Jurkat, Clone E6-1 (cell line): ENCODE results near the gene APCS. TPM values are rescaled to one million over a fixed set of nuclear protein-coding genes. Genes with fewer than 3 reads are reported as not detected.

ENCODE experiments used
- DNase-seq: peaks from one replicate; pipeline ENCODE4 v3.0.0-alpha.2; 2011; ENCODE audit warnings: low read depth, low spot score
- H3K4me3 ChIP-seq: 2 replicates; pipeline ENCODE4 v1.5.1; 2011; ENCODE audit warnings: mild to moderate bottlenecking, low read length, control low read depth, moderate library complexity
- polyA plus RNA-seq: library from polyadenylated mRNA; unstranded; fragments of >200 nt; gene quantifications from one replicate; pipeline ENCODE4 v1.2.1, GENCODE V29; 2012; ENCODE audit warnings: missing spikeins; ENCODE audit not compliant: insufficient read length, insufficient read depth

APCS gene, protein sequence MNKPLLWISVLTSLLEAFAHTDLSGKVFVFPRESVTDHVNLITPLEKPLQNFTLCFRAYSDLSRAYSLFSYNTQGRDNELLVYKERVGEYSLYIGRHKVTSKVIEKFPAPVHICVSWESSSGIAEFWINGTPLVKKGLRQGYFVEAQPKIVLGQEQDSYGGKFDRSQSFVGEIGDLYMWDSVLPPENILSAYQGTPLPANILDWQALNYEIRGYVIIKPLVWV
- not detected for polyA plus RNA-seq

DNA sequence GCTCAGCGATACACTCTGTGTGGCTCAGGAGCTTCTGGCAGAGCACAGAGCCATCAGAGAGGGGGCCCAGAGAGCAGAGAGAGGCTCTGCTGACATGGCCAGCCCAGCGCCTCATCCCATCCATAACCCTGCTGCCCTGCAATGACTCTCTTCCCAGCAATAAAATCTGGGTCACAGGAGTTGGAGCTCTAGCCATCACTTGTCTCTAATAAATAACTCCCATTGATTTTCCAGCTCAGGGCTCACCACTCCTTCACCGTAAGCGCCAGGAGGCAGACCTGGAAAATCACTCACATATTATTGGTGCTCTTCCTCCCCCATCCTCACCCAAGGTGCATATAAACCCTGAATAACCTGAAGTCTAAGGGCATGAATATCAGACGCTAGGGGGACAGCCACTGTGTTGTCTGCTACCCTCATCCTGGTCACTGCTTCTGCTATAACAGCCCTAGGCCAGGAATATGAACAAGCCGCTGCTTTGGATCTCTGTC lies at the start of gene APCS:
Gene APCS, plus strand, starts transcription at position 366 of the 491 bp plus-strand sequence. Its CDS starts 96 bp downstream, at position 462.
- no peak for DNase-seq
- H3K4me3 ChIP-seq = no peak within 1 kb of the TSS

DNA sequence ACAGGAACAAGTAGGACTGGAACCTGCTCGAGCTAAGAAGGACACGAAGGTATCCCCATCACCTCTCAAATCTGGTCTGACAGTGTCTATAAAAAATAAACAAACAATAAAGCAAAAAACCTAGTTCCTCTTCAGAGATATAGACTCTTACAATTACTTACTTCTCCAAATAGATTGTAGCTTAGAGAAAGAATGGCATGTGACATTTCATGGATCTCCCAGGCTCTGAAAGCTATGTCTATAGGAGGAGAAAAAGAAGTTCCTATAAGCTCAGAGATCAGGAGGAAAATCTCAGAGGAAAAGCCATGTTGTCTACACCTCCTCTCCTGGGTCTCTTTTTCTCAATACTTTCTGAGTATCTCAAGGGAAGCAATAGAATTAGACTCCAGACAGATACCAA lies 39.5 kb upstream of the APCS start:
- DNase-seq = no peak

GRCh38 chr1:159554261-159554660 lies 33.4 kb upstream of the APCS start:
- no peak for DNase-seq
- no peak overlapping the region for H3K4me3 ChIP-seq

More for the DNA sequence above, 39.5 kb upstream of the APCS start:
- no peak overlapping the region for H3K4me3 ChIP-seq

GRCh38 chr1:159554696-159555095 lies 32.9 kb upstream of the APCS start:
- no peak overlapping the region for H3K4me3 ChIP-seq
- no peak for DNase-seq

DNA sequence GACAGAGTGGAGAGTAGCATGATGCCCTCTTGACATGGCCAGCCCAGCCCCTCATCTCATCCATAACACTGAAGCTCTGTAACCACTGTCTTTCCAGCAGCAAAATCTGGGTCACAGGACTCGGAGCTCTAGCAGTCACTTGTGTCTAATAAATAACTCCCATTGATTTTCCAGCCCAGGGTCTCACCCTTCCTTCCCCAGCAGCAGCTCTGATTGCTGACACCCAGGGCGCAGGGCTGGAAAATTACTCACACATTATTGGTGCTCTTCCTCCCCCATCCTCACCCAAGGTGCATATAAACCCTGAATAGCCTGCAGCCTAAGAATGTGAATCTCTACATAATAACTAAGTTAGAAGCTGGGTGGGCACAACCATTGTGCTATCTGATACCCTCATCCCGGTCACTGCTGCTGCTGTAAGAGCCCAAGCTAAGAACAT lies 30.7 kb upstream of the APCS start:
- DNase-seq = no peak
- no peak overlapping the region for H3K4me3 ChIP-seq

DNA sequence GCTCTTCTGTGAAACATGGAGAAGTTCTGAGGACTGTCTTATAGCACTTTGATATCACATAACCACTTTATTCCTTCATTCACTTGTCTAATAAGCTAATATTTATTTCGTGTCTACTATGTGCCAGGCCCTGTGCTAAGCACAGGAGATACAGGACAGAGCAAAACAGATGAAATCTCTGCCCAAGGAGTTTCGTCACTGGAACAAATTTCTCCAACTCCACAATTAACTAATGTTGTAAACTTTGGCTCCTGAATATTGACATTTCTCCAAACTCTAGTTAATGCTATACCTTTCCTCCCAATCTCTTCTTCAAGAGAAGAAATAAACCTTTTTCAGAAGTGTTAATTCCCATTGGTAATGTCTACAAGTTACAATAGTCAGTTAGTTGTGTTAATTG lies 27.0 kb upstream of the APCS start:
- no peak for DNase-seq

GRCh38 chr1:159561497-159561896 lies 26.1 kb upstream of the APCS start:
- DNase-seq = no peak
- no peak overlapping the region for H3K4me3 ChIP-seq

More for the DNA sequence above, 27.0 kb upstream of the APCS start:
- no peak overlapping the region for H3K4me3 ChIP-seq

DNA sequence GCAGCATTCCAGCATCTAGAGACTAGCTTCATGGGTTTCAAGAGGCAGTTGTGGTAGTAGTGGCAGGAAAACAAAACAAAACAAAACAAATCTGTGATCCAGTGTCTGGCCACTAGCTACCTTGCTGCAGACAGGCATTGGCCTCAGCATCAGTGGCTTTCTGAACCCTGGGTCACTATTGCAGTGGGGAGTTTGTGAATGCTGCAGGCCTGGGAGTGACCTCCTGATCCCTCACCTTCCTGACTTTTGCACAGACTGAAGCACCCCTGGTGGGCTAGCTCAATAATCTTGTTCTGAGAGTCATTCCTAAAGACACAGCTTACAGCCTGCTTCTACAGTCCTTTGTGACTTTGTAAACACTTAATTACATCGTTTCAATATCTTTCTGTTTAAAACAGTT lies 24.9 kb upstream of the APCS start:
- DNase-seq = no peak
- H3K4me3 ChIP-seq = no peak overlapping the region

- DNase-seq = no peak
- H3K4me3 ChIP-seq = no peak overlapping the region
Measured at GRCh38 chr1:159577446-159577845, 10.2 kb upstream of the APCS start.

- no peak for DNase-seq
- no peak overlapping the region for H3K4me3 ChIP-seq
Measured at GRCh38 chr1:159580340-159580739, 7.3 kb upstream of the APCS start.

GRCh38 chr1:159581422-159581821 lies 6.2 kb upstream of the APCS start:
- H3K4me3 ChIP-seq = no peak overlapping the region

GRCh38 chr1:159584536-159584935 lies 3.1 kb upstream of the APCS start:
- no peak overlapping the region for H3K4me3 ChIP-seq
- no peak for DNase-seq

More at GRCh38 chr1:159581422-159581821, 6.2 kb upstream of the APCS start:
- no peak for DNase-seq

GRCh38 chr1:159591981-159592380 lies 4.4 kb downstream of the APCS start:
- H3K4me3 ChIP-seq = no peak overlapping the region
- no peak for DNase-seq

- DNase-seq = no peak
- no peak overlapping the region for H3K4me3 ChIP-seq
Measured at GRCh38 chr1:159594625-159595405, 7.2 kb downstream of the APCS start.

DNA sequence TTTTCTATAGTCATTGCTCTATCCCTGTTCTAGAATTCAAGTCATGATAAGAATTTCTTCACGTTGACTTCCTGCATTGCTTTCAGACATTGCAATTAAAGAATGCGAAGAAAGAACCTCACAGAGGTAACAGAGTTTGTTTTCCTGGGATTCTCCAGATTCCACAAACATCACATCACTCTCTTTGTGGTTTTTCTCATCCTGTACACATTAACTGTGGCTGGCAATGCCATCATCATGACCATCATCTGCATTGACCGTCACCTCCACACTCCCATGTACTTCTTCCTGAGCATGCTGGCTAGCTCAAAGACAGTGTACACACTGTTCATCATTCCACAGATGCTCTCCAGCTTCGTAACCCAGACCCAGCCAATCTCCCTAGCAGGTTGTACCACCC lies 10.6 kb downstream of the APCS start:
- H3K4me3 ChIP-seq = no peak overlapping the region
- no peak for DNase-seq

GRCh38 chr1:159600894-159601293 lies 13.3 kb downstream of the APCS start:
- H3K4me3 ChIP-seq = no peak overlapping the region
- DNase-seq = no peak

- H3K4me3 ChIP-seq = no peak overlapping the region
- DNase-seq = no peak
Measured at GRCh38 chr1:159602501-159602999, 14.9 kb downstream of the APCS start.

- no peak for DNase-seq
- H3K4me3 ChIP-seq = no peak overlapping the region
Measured at GRCh38 chr1:159612211-159612885, 24.7 kb downstream of the APCS start.

GRCh38 chr1:159632922-159633321 lies 45.3 kb downstream of the APCS start:
- no peak overlapping the region for H3K4me3 ChIP-seq
- DNase-seq = no peak
